ENCODE results near the gene RIMS4.
A peak's percentile ranks its signal among the peaks of the same experiment; 100 is the strongest.

The RIMS4 gene

GRCh38 chr20:44752099-44752931 is 58.0 kb downstream of the RIMS4 start:
- H3K36me3 Mint-ChIP-seq (ENCODE audit: low read depth), result no peaks in the 10 kb centered on the region
- peaks cover 2% of the 10 kb centered on the region for H3K4me1 Mint-ChIP-seq (ENCODE audit: low read depth)
- H3K27ac Mint-ChIP-seq, result no peak overlapping the region
- H3K4me3 Mint-ChIP-seq, result no peak overlapping the region
- H3K9me3 Mint-ChIP-seq, result no peaks in the 10 kb centered on the region
- DNase-seq, result no peak
- H3K27me3 Mint-ChIP-seq, result peaks cover 20% of the 10 kb centered on the region

- Mint-ChIP-seq H3K27me3 (peaks cover 33% of the 10 kb centered on the region), H3K27ac (no peak overlapping the region), H3K4me3 (no peak overlapping the region), H3K9me3 (no peaks in the 10 kb centered on the region), H3K36me3 (ENCODE audit: low read depth) (no peaks in the 10 kb centered on the region), H3K4me1 (ENCODE audit: low read depth) (peaks cover 9% of the 10 kb centered on the region)
- no peak for DNase-seq
Observed at GRCh38 chr20:44750081-44750805, 60.1 kb downstream of the RIMS4 start.

DNA sequence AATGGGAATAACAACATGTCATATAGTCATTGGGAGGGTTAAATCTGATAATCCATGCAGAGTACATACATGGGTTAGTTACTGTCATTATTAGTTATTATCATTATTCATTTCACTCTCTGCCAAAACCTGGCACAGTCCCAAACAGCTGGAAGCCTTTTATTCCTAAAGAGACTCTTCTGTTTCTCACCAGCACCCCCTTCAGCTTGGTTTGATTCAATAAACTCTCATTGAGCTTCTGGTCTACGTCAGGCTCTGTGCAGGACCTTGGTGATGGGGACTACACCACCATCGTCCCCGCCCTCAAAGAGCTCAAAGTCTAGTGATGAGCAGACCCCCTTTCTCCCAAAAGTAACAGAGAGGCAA is 62.4 kb downstream of the RIMS4 start:
- no peak overlapping the region for H3K27ac Mint-ChIP-seq
- H3K4me3 Mint-ChIP-seq, result no peak overlapping the region
- no peaks in the 10 kb centered on the region for H3K9me3 Mint-ChIP-seq
- peaks cover 11% of the 10 kb centered on the region for H3K4me1 Mint-ChIP-seq (ENCODE audit: low read depth)
- no peaks in the 10 kb centered on the region for H3K36me3 Mint-ChIP-seq (ENCODE audit: low read depth)
- peaks cover 41% of the 10 kb centered on the region for H3K27me3 Mint-ChIP-seq
- no peak for DNase-seq

DNA sequence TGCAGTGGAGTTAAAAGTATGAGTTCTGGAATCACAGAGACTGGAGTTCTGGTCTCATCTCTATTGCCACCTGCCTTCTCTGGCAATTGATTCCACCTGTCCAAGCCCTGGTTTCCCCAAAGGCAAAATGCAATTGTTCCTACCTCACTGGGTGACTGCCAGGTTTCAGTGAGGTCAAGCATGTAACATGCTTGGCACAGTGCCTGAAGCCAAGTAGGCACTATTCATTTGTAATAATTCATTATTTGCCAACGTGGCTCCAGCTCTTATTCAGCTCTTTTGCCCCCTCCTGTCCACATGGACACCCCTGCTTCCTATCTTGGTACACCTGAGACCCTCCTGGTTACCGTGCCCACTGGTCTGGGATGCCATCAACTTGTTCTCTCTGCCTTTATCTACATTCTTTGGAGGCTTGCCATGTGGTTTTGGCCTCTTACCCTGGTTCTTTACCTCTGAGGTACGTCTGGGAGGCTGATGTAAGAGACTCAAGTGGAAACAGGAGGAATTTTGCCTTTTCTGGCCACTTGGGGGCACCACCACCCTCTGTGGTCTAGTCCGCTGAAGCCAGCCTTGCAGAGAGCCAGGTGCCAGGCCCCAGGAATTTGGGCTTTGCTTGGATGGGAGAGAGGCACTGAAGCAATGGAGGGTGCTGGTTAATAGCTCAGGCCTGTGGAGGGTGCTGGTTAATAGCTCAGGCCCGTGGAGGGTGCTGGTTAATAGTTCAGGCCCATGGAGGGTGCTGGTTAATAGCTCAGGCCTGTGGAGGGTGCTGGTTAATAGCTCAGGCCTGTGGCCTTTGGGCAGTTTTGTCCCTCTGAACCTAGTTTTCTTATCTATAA is 63.0 kb downstream of the RIMS4 start:
- Mint-ChIP-seq H3K27ac (peak overlapping the region; percentile 50), H3K4me1 (ENCODE audit: low read depth) (peaks cover 11% of the 10 kb centered on the region), H3K4me3 (peak overlapping the region; percentile 69), H3K36me3 (ENCODE audit: low read depth) (no peaks in the 10 kb centered on the region), H3K27me3 (peaks cover 41% of the 10 kb centered on the region), H3K9me3 (no peaks in the 10 kb centered on the region)
- DNase-seq, result peak; percentile 74

DNA sequence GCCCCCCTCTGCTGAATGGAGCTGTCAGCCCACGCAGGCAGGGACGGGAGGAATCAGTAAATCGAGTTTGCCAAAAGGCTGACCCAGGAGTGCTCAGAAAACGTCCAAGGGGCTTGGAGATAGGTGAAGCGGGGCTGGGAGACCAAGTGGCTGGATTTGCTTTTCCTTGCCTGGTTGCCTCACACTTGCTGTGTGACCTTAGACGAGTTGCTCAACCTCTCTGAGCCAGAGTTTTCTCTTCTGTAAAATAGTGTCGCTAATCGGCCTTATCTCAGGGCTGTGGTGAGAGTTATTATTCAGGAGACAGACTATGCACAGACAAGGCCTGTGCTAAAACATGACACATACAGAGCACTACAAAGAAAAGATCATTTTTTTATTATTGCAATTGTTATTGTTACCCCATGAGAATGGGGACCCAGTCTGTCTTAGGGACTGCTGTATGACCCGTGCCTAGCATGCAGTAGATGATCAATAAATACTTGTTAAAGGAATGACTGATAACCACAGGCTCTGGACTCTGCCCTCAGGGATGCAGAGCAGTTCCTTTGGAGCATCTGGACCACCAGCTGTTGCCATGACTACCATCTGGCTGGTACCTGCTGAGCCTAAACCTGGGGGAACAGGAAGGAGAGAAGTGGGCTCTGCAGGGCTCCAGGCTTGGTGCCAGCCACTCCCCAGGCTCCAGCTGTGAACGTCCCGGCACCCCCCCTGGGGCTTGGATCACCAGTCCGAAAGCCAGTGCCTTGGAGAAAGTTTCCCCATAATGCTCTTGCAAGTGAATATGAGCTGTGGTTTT is 63.8 kb downstream of the RIMS4 start:
- Mint-ChIP-seq H3K36me3 (ENCODE audit: low read depth) (no peaks in the 10 kb centered on the region), H3K9me3 (no peaks in the 10 kb centered on the region), H3K4me1 (ENCODE audit: low read depth) (peaks cover 11% of the 10 kb centered on the region), H3K27me3 (peaks cover 40% of the 10 kb centered on the region), H3K27ac (peak overlapping the region; percentile 64), H3K4me3 (peak overlapping the region; percentile 69)
- DNase-seq, result no peak

GRCh38 chr20:44745598-44746366 is 64.6 kb downstream of the RIMS4 start, which contains the start of gene KCNK15:
Gene KCNK15, plus strand, starts transcription at chr20:44745865. Its CDS starts 46 bp downstream, at chr20:44745911.
- peak within 1 kb of the TSS; percentile 69 for H3K4me3 Mint-ChIP-seq
- DNase-seq, result peak; percentile 74
- H3K36me3 Mint-ChIP-seq (ENCODE audit: low read depth), result no peaks in the 10 kb centered on the region
- H3K9me3 Mint-ChIP-seq, result no peaks in the 10 kb centered on the region
- peak within 1 kb of the TSS; percentile 64 for H3K27ac Mint-ChIP-seq
- peaks cover 11% of the 10 kb centered on the region for H3K4me1 Mint-ChIP-seq (ENCODE audit: low read depth)
- H3K27me3 Mint-ChIP-seq, result peaks cover 33% of the 10 kb centered on the region

DNA sequence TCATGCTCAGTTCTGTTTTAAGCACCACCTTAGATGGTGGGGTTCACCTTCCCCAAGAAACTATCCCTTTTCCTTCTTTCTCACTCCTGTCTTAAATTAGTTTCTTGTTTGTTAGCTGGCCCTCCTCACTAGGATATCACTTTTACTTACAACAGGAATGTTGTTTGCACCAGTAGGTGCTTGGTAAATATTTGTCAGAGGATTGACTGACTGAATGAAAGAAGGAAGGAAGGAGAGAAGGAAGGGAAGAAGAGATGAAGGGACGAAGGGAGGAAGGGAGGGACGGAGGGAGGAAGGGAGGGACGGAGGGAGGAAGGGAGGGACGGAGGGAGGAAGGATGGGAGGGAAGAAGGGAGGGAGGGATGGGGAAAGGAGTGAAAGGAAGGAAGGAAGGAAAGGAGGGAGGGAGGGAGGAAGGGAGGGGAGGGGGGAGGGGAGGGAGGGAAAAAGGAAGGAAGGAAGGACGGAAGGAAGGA is 65.2 kb downstream of the RIMS4 start:
- Mint-ChIP-seq H3K4me3 (peak overlapping the region; percentile 34), H3K36me3 (ENCODE audit: low read depth) (no peaks in the 10 kb centered on the region), H3K4me1 (ENCODE audit: low read depth) (peaks cover 11% of the 10 kb centered on the region), H3K27ac (no peak overlapping the region), H3K9me3 (no peaks in the 10 kb centered on the region), H3K27me3 (peaks cover 33% of the 10 kb centered on the region)
- no peak for DNase-seq

DNA sequence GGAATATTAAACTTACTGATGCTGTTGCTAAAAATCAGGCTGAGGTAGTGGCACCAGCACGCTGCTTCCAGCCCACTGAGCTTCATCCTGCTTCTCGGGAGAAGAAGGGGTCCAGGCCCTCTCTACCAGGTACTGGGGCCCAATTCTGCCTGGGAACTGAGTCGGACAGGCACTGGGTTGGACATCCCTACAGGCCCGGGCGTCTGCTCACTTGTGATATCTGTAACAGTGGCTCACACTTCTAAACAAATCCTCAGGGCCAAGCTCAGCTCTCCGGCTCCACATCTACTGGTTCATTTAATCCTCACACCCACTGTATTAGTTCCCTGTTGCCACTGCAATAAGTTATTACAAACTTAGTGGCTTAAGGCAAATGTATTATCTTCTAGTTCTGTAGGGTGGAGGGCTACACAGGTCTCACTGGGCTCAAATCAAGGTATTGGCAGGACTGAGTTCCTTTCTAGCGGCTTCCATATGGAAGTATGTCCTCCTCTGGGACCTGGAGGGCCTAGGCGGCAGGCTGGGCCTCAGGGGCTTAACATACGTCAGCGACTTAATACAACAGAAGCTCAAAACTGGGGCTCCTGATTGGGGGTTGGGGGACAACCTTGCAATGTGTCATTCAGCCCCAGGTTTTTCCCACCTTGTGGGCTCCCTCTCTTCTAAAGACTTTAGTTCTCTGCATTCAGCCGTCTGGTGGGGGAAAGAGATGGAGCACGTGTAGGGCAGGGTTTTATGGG is 66.3 kb downstream of the RIMS4 start:
- Mint-ChIP-seq H3K27ac (no peak overlapping the region), H3K4me3 (no peak overlapping the region), H3K9me3 (no peaks in the 10 kb centered on the region), H3K4me1 (ENCODE audit: low read depth) (peaks cover 11% of the 10 kb centered on the region), H3K27me3 (peaks cover 25% of the 10 kb centered on the region), H3K36me3 (ENCODE audit: low read depth) (no peaks in the 10 kb centered on the region)
- no peak for DNase-seq

DNA sequence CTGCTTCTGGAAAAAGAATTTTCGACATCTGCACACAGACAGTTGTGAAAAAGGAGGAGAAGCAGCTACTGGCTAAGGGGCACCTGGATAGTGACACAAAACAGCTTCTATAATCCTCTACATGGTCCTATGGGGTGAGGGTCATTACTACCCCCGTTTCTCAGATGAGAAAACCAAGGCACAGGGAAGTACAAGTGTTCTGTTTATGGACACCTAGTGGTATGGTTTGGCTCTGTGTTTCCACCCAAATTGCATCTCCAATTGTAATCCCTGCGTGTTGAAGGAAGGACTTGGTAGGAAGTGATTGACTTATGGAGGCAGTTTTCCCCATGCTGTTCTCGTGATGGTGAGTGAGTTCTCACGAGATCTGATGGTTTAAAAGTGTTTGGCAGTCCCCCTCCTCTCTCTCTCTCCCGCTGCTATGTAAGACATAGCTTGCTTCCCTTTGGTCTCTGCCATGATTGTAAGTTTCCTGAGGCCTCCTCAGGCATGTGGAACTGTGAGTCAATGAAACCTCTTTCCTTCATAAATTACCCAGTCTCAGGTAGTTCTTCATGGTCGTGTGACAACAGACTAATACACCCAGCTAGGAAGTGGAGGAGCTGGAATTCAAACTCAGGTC is 67.2 kb downstream of the RIMS4 start:
- H3K36me3 Mint-ChIP-seq (ENCODE audit: low read depth), result no peaks in the 10 kb centered on the region
- DNase-seq, result no peak
- no peak overlapping the region for H3K27ac Mint-ChIP-seq
- peaks cover 16% of the 10 kb centered on the region for H3K4me1 Mint-ChIP-seq (ENCODE audit: low read depth)
- no peak overlapping the region for H3K4me3 Mint-ChIP-seq
- no peaks in the 10 kb centered on the region for H3K9me3 Mint-ChIP-seq
- peaks cover 24% of the 10 kb centered on the region for H3K27me3 Mint-ChIP-seq

DNA sequence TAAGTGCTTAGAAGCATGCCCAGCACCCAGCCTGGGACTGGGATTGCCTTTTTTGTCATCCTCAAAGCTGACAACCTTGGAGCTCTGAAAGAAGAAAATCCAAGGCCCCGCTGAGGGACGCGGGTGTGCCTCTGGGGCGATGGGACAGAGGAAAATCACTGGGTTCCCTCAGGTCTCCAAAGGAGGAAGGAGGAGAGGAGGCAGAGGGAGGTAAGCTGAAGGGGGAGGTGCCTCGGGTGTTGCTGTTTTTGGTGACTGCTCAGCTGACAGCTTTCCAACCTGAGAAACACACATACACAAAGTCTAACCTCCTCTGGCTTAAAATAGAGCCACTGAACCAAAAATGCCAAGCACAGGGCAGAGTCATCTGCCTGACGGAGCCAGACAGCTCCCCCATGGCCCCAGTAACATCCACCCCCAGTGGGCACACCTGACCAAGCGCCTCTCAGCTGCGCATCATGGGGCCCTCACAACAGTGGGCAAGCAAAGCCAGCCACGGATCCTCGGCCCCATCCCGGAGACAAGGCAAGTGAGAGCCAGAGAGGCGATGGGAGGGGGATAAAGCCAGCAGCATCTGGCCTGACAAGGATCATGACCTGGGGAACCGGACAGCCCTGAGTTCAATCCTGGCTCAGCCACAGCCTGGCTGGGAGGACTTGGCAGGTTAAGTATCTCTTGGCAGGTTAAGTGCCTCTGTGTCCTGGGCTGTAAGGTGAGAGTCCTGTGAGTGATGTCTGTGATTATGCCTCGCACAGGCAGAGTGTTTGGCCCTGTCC is 67.9 kb downstream of the RIMS4 start:
- H3K27ac Mint-ChIP-seq, result no peak overlapping the region
- H3K9me3 Mint-ChIP-seq, result no peaks in the 10 kb centered on the region
- no peaks in the 10 kb centered on the region for H3K36me3 Mint-ChIP-seq (ENCODE audit: low read depth)
- H3K4me1 Mint-ChIP-seq (ENCODE audit: low read depth), result peaks cover 15% of the 10 kb centered on the region
- no peak overlapping the region for H3K4me3 Mint-ChIP-seq
- DNase-seq, result no peak
- peaks cover 23% of the 10 kb centered on the region for H3K27me3 Mint-ChIP-seq

- no peaks in the 10 kb centered on the region for H3K9me3 Mint-ChIP-seq
- no peak overlapping the region for H3K4me3 Mint-ChIP-seq
- no peak for DNase-seq
- H3K36me3 Mint-ChIP-seq (ENCODE audit: low read depth), result no peaks in the 10 kb centered on the region
- no peak overlapping the region for H3K27ac Mint-ChIP-seq
- peaks cover 16% of the 10 kb centered on the region for H3K4me1 Mint-ChIP-seq (ENCODE audit: low read depth)
- peaks cover 5% of the 10 kb centered on the region for H3K27me3 Mint-ChIP-seq
Observed at GRCh38 chr20:44739942-44740341, 70.4 kb downstream of the RIMS4 start.
